Adrenal gland (tissue), 12 donors: ENCODE data around the gene PAQR6. TPM values are rescaled to one million over a fixed set of nuclear protein-coding genes. Genes with fewer than 3 reads are reported as not detected.
A peak's percentile ranks its signal among the peaks of the same experiment; 100 is the strongest.
"Not testable (repeated sequence)": the region's sequence is repeated elsewhere in the genome, so short reads cannot be mapped to it uniquely, and the experiment has no call there.

ENCODE experiments used
- DNase-seq, 7 donors: peaks; one replicate each; pipeline ENCODE4 v3.0.0-alpha.2; 2019 to 2020
- H3K27ac ChIP-seq, 5 donors: fragments of 200-600 bp; sonication (generic) in 4 of 5; 1 replicate in 3 of 5; 2 replicates in 2 of 5; pipeline versions ENCODE4 v1.5.1 to v1.8.0; 2016 to 2020; ENCODE audit warnings: mild to moderate bottlenecking in 1 of 5
- H3K27me3 ChIP-seq: fragments of 200-600 bp; 2 replicates; pipeline ENCODE4 v1.8.0; 2021
- H3K36me3 ChIP-seq, 2 donors: fragments of 200-600 bp; replicated peaks in 1 of 2; 1 replicate in 1 of 2; 2 replicates in 1 of 2; pipeline versions ENCODE4 v1.5.1 to v1.8.0; 2018 to 2022
- H3K4me1 ChIP-seq, 2 donors: fragments of 200-600 bp; replicated peaks in 1 of 2; 1 replicate in 1 of 2; 2 replicates in 1 of 2; pipeline versions ENCODE4 v1.5.1 to v1.8.0; 2018 to 2021
- H3K4me3 ChIP-seq, 4 donors: fragments of 200-600 bp; sonication (generic) in 3 of 4; one replicate each; pipeline ENCODE4 v1.5.1; 2016 to 2018
- H3K9me3 ChIP-seq, 3 donors: fragments of 200-600 bp; sonication (generic) in 1 of 3; replicated peaks in 1 of 3; 1 replicate in 2 of 3; 2 replicates in 1 of 3; pipeline versions ENCODE4 v1.5.1 to v1.8.0; 2016 to 2021
- CTCF ChIP-seq, 6 experiments: fragments of 450-650 bp in 4 of 6; fragments of 200-600 bp in 2 of 6; sonication (generic) in 1 of 6; IDR thresholded peaks; 1 replicate in 5 of 6; 2 replicates in 1 of 6; pipeline versions ENCODE4 v1.5.1 to v1.8.0; 2016 to 2021; ENCODE audit warnings: antibody characterized with exemption in 6 of 6, mild to moderate bottlenecking in 2 of 6, moderate library complexity in 1 of 6
- POLR2A ChIP-seq, 2 donors: fragments of 450-650 bp; IDR thresholded peaks; one replicate each; pipeline ENCODE4 v1.6.1; 2017; ENCODE audit warnings: antibody characterized with exemption in 2 of 2, mild to moderate bottlenecking in 2 of 2, moderate library complexity in 1 of 2
- WGBS, 4 donors: extraction: QIAGEN DNeasy Blood & Tissue Kit in 2 of 4; methylation state at CpG; one replicate each; pipeline versions ENCODE4 v1.1.5 to v1.1.7; 2013 to 2017; 5-methylcytosine and 5-hydroxymethylcytosine counted together
- intact Hi-C, 2 donors: fragments of 100-400 bp; cut with DNase I; formaldehyde crosslinking; loops; one replicate each; pipeline versions ENCODE4 v1.14.1 to v1.15.0; 2022 to 2023
- polyA plus RNA-seq, 3 donors: library from polyadenylated mRNA; stranded (reverse); fragments of 200-250 nt in 2 of 3; fragments of 350-450 nt in 1 of 3; fragmentation: Illumina TruSeq in 1 of 3; extraction: RNeasy Lipid Tissue Mini Kit (QIAGEN cat#74804) in 1 of 3; gene quantifications; one replicate each; pipeline ENCODE4 v1.2.3, GENCODE V29; 2013 to 2014
- total RNA-seq, 9 donors: library from RNA; depleted of rRNA in 4 of 9; stranded (reverse); fragments of >200 nt in 4 of 9; fragments of 120-200 nt in 1 of 9; fragmentation: NEBNext Ultra II Directional in 1 of 9; extraction: Animal tissue kit (Norgen Biotek cat#: 25700) in 1 of 9; gene quantifications; one replicate each; pipeline versions ENCODE4 v1.1.0 to v1.2.4, GENCODE V29; 2013 to 2023
- donor health status: healthy with polysubstance abuse.
- donor health status: Bipolar disorder and iron deficiency.
- donor health status: DM: yes; HTN: yes; CAD: no.
- donor health status: DM: no; HTN: no; CAD: no.
- donor health status: DM: no; HTN: no; CAD: no.
- donor health status: DM: yes; HTN: yes; CAD: no.

PAQR6 gene
- total and polyA plus RNA-seq, 12 donors, result 0.53 to 13.8 (median 1.3) TPM; not detected in 2

GRCh38 chr1:156220226-156220625 is 27.6 kb downstream of the PAQR6 start:
- H3K4me3 ChIP-seq, result no peak overlapping the region
- 97 to 98% (median 98%) methylated on average over 9 of the region's 9 CpGs for WGBS, 4 donors
- intact Hi-C loops, result loop anchor here (5.0 kb wide), 2 partner anchors 73 to 123 kb away; no protein-coding TSS in a partner anchor
- no peak for DNase-seq
- no peak overlapping the region for H3K27ac ChIP-seq
- H3K27me3 ChIP-seq, result no peaks in the 10 kb centered on the region
- H3K9me3 ChIP-seq, result no peaks in the 10 kb centered on the region
- TF ChIP-seq POLR2A (IDR thresholded peaks at IDR 0.05), result no peak
- TF ChIP-seq CTCF (IDR thresholded peaks at IDR 0.05), result no peak
- peaks cover 15 to 20% of the 10 kb centered on the region in 2 donors for H3K4me1 ChIP-seq
- H3K36me3 ChIP-seq, result peaks cover 0 to 40% of the 10 kb centered on the region in 2 donors

- H3K9me3 ChIP-seq, result no peaks in the 10 kb centered on the region
- peaks cover 28 to 31% of the 10 kb centered on the region in 2 donors for H3K4me1 ChIP-seq
- WGBS, 4 donors, result 14 to 19% (median 17%) methylated on average over 2 of the region's 2 CpGs
- H3K27ac ChIP-seq, result peak overlapping the region; percentile 50 to 77 (median 65)
- intact Hi-C loops, result no loop called here
- no peaks in the 10 kb centered on the region for H3K27me3 ChIP-seq
- TF ChIP-seq CTCF (IDR thresholded peaks at IDR 0.05), result no peak
- TF ChIP-seq POLR2A (IDR thresholded peaks at IDR 0.05), result no peak
- peak in 4 of 7 donors; percentile 56 to 77 (median 70) for DNase-seq
- H3K36me3 ChIP-seq, result peaks cover 0 to 27% of the 10 kb centered on the region in 2 donors
- no peak overlapping the region for H3K4me3 ChIP-seq
Measured at GRCh38 chr1:156217871-156218270, 30.0 kb downstream of the PAQR6 start.

GRCh38 chr1:156216361-156217086 is 31.3 kb downstream of the PAQR6 start:
- WGBS, 4 donors, result 90 to 98% (median 94%) methylated on average over 27 to 55 of the region's 55 CpGs
- H3K9me3 ChIP-seq, intact Hi-C loops, H3K27me3 ChIP-seq, H3K27ac ChIP-seq, H3K4me3 ChIP-seq, DNase-seq: not testable (repeated sequence)
- peaks cover 28 to 31% of the 10 kb centered on the region in 2 donors for H3K4me1 ChIP-seq
- peaks cover 0 to 14% of the 10 kb centered on the region in 2 donors for H3K36me3 ChIP-seq

GRCh38 chr1:156214024-156214748 is 33.7 kb downstream of the PAQR6 start:
- DNase-seq, result peak in 1 of 7 donors; percentile 62

More at GRCh38 chr1:156214024-156214748, 33.7 kb downstream of the PAQR6 start:
- no peaks in the 10 kb centered on the region for H3K9me3 ChIP-seq
- no peaks in the 10 kb centered on the region for H3K27me3 ChIP-seq
- TF ChIP-seq CTCF (IDR thresholded peaks at IDR 0.05) (no peak), POLR2A (IDR thresholded peaks at IDR 0.05) (no peak)
- peak overlapping the region in 2 of 5 donors; percentile 5 to 97 for H3K27ac ChIP-seq
- 75 to 82% (median 77%) methylated on average over 16 of the region's 16 CpGs for WGBS, 4 donors
- H3K36me3 ChIP-seq, result peaks cover 0 to 17% of the 10 kb centered on the region in 2 donors
- peaks cover 28 to 31% of the 10 kb centered on the region in 2 donors for H3K4me1 ChIP-seq
- intact Hi-C loops, result no loop called here
- peak overlapping the region in 1 of 4 donors; percentile 67 for H3K4me3 ChIP-seq
